ENCODE results near the gene GPC6.

DNA sequence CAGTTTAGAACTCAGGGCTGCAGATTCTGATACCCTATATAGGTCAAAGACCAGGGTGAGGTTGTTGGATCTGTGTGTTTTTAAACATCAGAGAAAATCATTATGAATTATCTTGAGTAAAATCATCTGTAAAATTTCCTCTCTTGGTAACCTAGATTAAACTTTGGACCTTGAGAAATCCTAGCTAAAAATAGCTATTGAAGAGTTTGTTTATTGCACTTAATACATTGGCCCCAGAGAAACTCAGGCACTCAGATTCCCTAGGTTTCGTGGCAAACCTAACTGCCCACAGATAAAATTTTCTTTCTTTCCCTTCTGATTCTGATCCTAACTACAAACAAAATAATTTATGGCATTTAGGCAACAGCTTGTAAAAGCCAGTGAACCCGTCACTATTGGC is 102.3 kb downstream of the GPC6 start:
- TF ChIP-seq, protein P1, sequence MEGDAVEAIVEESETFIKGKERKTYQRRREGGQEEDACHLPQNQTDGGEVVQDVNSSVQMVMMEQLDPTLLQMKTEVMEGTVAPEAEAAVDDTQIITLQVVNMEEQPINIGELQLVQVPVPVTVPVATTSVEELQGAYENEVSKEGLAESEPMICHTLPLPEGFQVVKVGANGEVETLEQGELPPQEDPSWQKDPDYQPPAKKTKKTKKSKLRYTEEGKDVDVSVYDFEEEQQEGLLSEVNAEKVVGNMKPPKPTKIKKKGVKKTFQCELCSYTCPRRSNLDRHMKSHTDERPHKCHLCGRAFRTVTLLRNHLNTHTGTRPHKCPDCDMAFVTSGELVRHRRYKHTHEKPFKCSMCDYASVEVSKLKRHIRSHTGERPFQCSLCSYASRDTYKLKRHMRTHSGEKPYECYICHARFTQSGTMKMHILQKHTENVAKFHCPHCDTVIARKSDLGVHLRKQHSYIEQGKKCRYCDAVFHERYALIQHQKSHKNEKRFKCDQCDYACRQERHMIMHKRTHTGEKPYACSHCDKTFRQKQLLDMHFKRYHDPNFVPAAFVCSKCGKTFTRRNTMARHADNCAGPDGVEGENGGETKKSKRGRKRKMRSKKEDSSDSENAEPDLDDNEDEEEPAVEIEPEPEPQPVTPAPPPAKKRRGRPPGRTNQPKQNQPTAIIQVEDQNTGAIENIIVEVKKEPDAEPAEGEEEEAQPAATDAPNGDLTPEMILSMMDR (IDR thresholded peaks at IDR 0.05), result no peak
- no peak for TF ChIP-seq POLR2A (IDR thresholded peaks at IDR 0.05)
